ENCODE data around the gene ACAD9. TPM values are rescaled to one million over a fixed set of nuclear protein-coding genes. Genes with fewer than 3 reads are reported as not detected.

Gene ACAD9
- total and polyA plus RNA-seq, 9 of the 15 experiments (the other 6 are each of a cell fraction or from before 2014, with no cell fraction given): 10.2 to 32.6 (median 22.8) TPM

GRCh38 chr3:128859630-128860029 lies 19.8 kb upstream of the ACAD9 start:
- Histone ChIP-seq H3K9me3 (replicated peaks; ENCODE audit: control insufficient read depth, insufficient read depth, low read depth, low read length) (peaks cover 16% of the 10 kb centered on the region), H3K27me3 (ENCODE audit: control insufficient read depth in 2 of 2, insufficient read depth in 2 of 2, low read length in 2 of 2) (no peaks in the 10 kb centered on the region), H3K4me1 (replicated peaks in 1 of 2; ENCODE audit: control insufficient read depth in 2 of 2, insufficient read depth in 2 of 2, low read length in 2 of 2) (peaks cover 2 to 5% of the 10 kb centered on the region in 2 experiments), H3K9me1 (ENCODE audit: control insufficient read depth, insufficient read depth, low read length) (no peaks in the 10 kb centered on the region), H3K79me2 (ENCODE audit: control insufficient read depth, insufficient read depth, low read length) (no peaks in the 10 kb centered on the region), H3K4me2 (ENCODE audit: insufficient read depth, low read length) (no peak overlapping the region), H2AFZ (ENCODE audit: low read depth, low read length) (no peak overlapping the region), H3K9ac (ENCODE audit: insufficient read depth in 1 of 2, low read depth in 2 of 2, low read length in 2 of 2) (no peak overlapping the region), H3K27ac (ENCODE audit: extremely low read depth, low read depth, low read length) (no peak overlapping the region), H3K4me3 (no peak overlapping the region), H3K36me3 (ENCODE audit: control insufficient read depth, insufficient read depth, low read length) (no peaks in the 10 kb centered on the region), H4K20me1 (replicated peaks; ENCODE audit: control insufficient read depth, insufficient read depth, low read length) (no peaks in the 10 kb centered on the region)
- FAIRE-seq: no peak
- ChIA-PET POLR2A (no interaction called here), CTCF (ENCODE audit: low intra/inter-chr PET ratio) (no interaction called here)
- no peak for ATAC-seq
- intact Hi-C loops (cut with micrococcal nuclease): no loop called here
- DNase-seq (ENCODE audit: extremely low read depth in 1 of 4, low spot score in 3 of 4): peak in 2 of 4 experiments; percentile 21 to 48
- WGBS (ENCODE audit: insufficient coverage, low coverage, missing lambda C conversion rate): 16% methylated on average over 6 of the region's 6 CpGs
- in situ Hi-C loops (cut with MboI): no loop called here
- no TSS peak for BruUV-seq (replicated peaks)
- no peak for TF ChIP-seq ESRRA (IDR thresholded peaks at IDR 0.05; ENCODE audit: borderline replicate concordance, low read depth)
- TF ChIP-seq SNRNP70 (optimal IDR thresholded peaks at IDR 0.05; ENCODE audit: low read depth, low read length): no peak
- no peak for TF ChIP-seq PPARD (CRISPR knock-in tag; IDR thresholded peaks at IDR 0.05)
- no peak for TF ChIP-seq HNRNPH1 (optimal IDR thresholded peaks at IDR 0.05; ENCODE audit: low read depth, low read length)
- no peak for TF ChIP-seq ZNF699 (CRISPR knock-in tag; IDR thresholded peaks at IDR 0.05; ENCODE audit: insufficient replicate concordance)
- no peak for TF ChIP-seq ZNF77 (CRISPR knock-in tag; IDR thresholded peaks at IDR 0.05)
- no peak for TF ChIP-seq SIN3B (IDR thresholded peaks at IDR 0.05; ENCODE audit: low read depth)
- TF ChIP-seq POLR2AphosphoS5 (IDR thresholded peaks at IDR 0.05; ENCODE audit: control insufficient read depth, insufficient read depth, low read depth, low read length): no peak
- no peak for TF ChIP-seq E2F8 (IDR thresholded peaks at IDR 0.05; ENCODE audit: low read depth, partially characterized antibody)
- peak; percentile 90 for TF ChIP-seq ZNF280A (IDR thresholded peaks at IDR 0.05; ENCODE audit: low read depth, partially characterized antibody)
- no peak for TF ChIP-seq ZNF347 (CRISPR knock-in tag; IDR thresholded peaks at IDR 0.05; ENCODE audit: low read depth)
- TF ChIP-seq JUN (IDR thresholded peaks at IDR 0.05; ENCODE audit: borderline replicate concordance, low read depth, low read length): peak; percentile 64; the same call in 1 of the 2 replicates
- TF ChIP-seq JUN (CRISPR knock-in tag; IDR thresholded peaks at IDR 0.05; ENCODE audit: borderline replicate concordance): no peak
